ENCODE results near the gene SLC38A9. TPM values are rescaled to one million over a fixed set of nuclear protein-coding genes. Genes with fewer than 3 reads are reported as not detected.

Gene SLC38A9
- total RNA-seq, 6 experiments from 2014 or later, result 12.5 to 21.0 (median 14.8) TPM

DNA sequence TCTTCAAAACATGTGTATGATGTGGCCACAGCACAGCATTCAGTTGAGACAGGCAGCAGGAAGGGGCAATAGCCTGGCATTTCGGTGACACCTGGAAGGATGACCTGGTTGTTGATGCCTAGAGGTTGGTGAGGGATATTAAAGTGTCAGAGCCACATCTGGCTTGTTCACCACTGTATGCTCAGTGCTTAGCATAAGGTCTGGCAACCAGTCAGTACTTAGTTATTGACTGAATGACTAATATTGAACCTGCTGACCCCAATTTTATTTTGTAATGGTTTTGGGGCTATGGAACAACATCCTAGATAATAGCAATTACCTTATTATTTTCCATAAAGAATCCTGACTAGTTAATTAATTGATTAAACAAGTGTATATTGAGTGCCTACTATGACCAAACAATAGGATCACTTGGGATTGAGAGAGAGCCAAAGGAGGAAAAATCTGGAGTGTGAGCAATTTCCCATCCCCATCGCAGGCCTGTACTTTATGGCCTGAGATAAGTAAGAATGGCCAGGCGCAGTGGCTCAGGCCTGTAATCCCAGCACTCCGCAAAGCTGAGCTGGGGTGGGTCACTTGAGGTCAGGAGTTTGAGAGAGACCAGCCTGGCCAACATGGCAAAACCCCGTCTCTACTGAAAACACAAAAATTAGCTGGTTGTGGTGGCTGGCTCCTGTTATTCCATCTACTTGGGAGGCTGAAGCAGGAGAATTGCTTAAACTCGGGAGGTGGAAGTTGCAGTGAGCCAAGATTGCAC lies 91.9 kb downstream of the SLC38A9 start:
- H3K27me3 ChIP-seq, result no peaks in the 10 kb centered on the region
- WGBS (ENCODE audit: insufficient coverage, low coverage, low lambda C conversion rate, missing lambda C conversion rate), result 54% methylated on average over 4 of the region's 6 CpGs
- H3K4me1 ChIP-seq, result peaks cover 0 to 31% (median 8%) of the 10 kb centered on the region in 4 donors
- no peaks in the 10 kb centered on the region for H3K9me3 ChIP-seq
- TF ChIP-seq, protein P1, sequence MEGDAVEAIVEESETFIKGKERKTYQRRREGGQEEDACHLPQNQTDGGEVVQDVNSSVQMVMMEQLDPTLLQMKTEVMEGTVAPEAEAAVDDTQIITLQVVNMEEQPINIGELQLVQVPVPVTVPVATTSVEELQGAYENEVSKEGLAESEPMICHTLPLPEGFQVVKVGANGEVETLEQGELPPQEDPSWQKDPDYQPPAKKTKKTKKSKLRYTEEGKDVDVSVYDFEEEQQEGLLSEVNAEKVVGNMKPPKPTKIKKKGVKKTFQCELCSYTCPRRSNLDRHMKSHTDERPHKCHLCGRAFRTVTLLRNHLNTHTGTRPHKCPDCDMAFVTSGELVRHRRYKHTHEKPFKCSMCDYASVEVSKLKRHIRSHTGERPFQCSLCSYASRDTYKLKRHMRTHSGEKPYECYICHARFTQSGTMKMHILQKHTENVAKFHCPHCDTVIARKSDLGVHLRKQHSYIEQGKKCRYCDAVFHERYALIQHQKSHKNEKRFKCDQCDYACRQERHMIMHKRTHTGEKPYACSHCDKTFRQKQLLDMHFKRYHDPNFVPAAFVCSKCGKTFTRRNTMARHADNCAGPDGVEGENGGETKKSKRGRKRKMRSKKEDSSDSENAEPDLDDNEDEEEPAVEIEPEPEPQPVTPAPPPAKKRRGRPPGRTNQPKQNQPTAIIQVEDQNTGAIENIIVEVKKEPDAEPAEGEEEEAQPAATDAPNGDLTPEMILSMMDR (IDR thresholded peaks at IDR 0.05), result no peak
- no peak for TF ChIP-seq POLR2A (IDR thresholded peaks at IDR 0.05)
- intact Hi-C loops (cut with DNase I), result no loop called here
- H3K4me3 ChIP-seq, result no peak overlapping the region
- peak overlapping the region; percentile 47 to 88 (median 80) for H3K27ac ChIP-seq
- no peaks in the 10 kb centered on the region for H3K36me3 ChIP-seq
- DNase-seq (no peak), ATAC-seq (peak; percentile 38 to 82 (median 62))

DNA sequence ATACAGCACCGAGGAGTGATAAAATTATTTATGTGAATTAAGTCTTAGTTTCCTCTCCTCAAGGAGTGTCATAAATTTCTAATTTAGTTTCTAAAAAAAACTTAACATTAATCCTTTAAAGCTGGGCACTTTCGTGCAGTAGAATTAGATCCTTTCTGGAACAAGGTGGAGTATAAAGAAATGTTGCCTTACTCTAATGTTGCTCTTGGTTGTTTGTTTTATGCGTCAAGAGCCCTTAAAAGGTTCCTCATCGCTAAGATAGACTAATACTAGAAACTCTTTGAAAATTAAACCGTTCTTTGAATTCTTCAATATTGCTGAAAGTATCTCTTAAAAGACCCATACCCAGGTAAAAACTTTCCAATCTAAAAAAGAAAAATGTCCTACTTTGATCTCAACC lies 93.8 kb downstream of the SLC38A9 start:
- WGBS (ENCODE audit: insufficient coverage, low coverage, low lambda C conversion rate, missing lambda C conversion rate), result 96% methylated on average over 5 of the region's 5 CpGs

DNA sequence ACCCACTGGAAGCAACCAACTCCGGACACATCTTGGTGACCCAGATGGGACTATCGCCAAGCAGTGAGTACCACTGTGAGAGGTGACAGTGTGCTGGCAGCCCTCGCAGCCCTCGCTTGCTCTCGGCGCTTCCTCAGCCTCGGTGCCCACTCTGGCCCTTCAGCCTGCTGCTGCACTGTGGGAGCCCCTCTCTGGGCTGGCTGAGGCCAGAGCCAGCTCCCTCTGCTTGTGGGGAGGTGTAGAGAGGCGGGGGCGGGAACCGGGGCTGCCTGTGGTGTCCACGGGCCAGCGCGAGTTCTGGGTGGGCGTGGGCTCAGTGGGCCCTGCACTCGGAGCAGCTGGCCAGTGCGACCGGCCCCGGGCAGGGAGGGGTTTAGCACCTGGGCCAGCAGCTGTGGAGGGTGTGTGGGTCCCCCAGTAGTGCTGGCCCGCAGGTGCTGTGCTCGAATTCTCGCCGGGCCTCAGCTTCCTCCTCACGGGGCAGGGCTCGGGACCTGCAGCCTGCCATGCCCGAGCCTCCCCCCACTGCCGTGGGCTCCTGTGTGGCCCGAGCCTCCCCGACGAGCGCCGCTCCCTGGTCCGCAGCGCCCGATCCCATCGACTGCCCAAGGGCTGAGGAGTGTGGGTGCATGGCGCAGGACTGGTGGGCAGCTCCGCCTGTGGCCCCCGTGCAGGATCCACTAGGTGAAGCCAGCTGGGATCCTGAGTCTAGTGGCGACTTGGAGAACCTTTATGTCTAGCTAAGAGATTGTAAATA lies 98.8 kb downstream of the SLC38A9 start:
- intact Hi-C loops (cut with DNase I), result no loop called here

More for the DNA sequence above, 93.8 kb downstream of the SLC38A9 start:
- H3K4me1 ChIP-seq, result peaks cover 0 to 27% (median 8%) of the 10 kb centered on the region in 4 donors
- no peaks in the 10 kb centered on the region for H3K36me3 ChIP-seq
- intact Hi-C loops (cut with DNase I), result no loop called here
- no peaks in the 10 kb centered on the region for H3K9me3 ChIP-seq
- DNase-seq (no peak), ATAC-seq (no peak)
- TF ChIP-seq, protein P1 (IDR thresholded peaks at IDR 0.05), result no peak
- TF ChIP-seq POLR2A (IDR thresholded peaks at IDR 0.05), result no peak
- no peaks in the 10 kb centered on the region for H3K27me3 ChIP-seq
- no peak overlapping the region for H3K4me3 ChIP-seq
- H3K27ac ChIP-seq, result no peak overlapping the region

DNA sequence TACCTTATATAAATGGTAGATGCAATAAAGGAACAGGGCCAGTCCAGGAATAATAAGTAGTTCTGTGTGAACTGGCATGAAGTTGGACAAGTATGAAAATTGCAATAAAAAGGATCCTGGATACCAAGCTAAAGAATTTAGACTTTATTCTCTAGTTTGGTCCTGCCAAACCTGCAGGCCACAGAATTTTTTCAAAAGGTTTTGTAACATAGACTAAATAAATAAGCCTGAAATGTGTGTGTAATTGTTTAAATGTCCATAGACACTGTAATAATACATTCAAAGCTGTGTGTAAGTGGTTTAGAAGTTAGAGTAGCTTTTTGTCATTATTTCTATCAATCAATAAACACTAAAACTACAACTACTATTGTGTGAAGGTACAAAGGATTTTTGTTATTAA lies 101.6 kb downstream of the SLC38A9 start:
- Histone ChIP-seq H3K27ac (peak overlapping the region in 2 of 3 donors; percentile 23 to 61), H3K4me3 (no peak overlapping the region), H3K9me3 (no peaks in the 10 kb centered on the region), H3K4me1 (peaks cover 0 to 16% (median 3%) of the 10 kb centered on the region in 4 donors), H3K36me3 (no peaks in the 10 kb centered on the region), H3K27me3 (no peaks in the 10 kb centered on the region)
- intact Hi-C loops (cut with DNase I), result no loop called here
- TF ChIP-seq, protein P1 (IDR thresholded peaks at IDR 0.05), result no peak
- no peak for TF ChIP-seq POLR2A (IDR thresholded peaks at IDR 0.05)
- DNase-seq (no peak), ATAC-seq (peak; percentile 69 to 91 (median 78))

More for the DNA sequence above, 98.8 kb downstream of the SLC38A9 start:
- TF ChIP-seq, protein P1 (IDR thresholded peaks at IDR 0.05), result no peak
- TF ChIP-seq POLR2A (IDR thresholded peaks at IDR 0.05), result no peak
- Histone ChIP-seq H3K36me3 (no peaks in the 10 kb centered on the region), H3K27me3 (no peaks in the 10 kb centered on the region), H3K27ac (no peak overlapping the region), H3K9me3 (no peaks in the 10 kb centered on the region), H3K4me3 (no peak overlapping the region), H3K4me1 (peaks cover 0 to 20% (median 3%) of the 10 kb centered on the region in 4 donors)
- 96% methylated on average over 4 of the region's 39 CpGs for WGBS (ENCODE audit: insufficient coverage, low coverage, low lambda C conversion rate, missing lambda C conversion rate)
- DNase-seq (no peak), ATAC-seq (no peak)

Measured in right lobe of liver (tissue), 6 donors.